ENCODE measurements around the gene KDM2A.

DNA sequence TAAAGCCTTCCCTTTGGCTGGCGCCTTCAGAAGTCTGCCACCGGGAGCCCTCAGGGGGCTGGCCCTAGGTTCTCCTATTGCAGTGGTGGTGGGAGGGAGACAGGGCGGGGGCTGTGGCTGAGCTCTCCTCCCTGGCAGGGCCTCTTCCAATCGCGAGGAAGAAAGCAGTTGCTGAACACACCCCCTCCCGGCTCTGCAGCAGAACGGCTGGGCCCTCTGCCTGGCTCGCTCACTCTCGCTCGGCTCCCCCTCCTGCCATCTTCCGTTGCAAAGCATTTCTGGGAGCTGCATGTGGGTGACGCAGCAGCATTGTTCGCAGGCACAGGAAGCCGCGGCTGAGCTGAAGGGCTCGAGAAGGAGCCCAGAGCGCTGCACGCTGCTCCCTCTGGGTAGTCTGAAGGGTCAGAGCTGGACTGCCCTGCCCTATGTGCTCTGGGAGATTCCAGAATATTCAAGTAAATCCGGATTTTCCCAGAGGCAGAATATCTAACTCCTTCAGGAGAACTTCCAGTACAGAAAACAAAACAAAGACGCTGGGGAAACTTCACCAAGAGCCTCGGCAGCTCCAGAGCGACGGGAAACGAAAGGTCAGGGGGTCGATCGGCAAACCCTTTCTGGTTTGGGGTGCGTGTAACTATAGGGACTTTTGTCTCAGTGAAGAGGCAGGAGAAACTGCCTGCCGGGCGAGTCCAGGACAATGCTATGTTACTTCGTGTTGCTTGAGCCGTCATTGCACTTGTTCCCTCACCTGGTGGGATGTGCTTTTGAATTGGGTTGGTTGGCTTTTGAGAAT is 120.9 kb downstream of the KDM2A start:
- TF ChIP-seq EZH2 (IDR thresholded peaks at IDR 0.05; ENCODE audit: borderline replicate concordance, low read length): no peak
- TF ChIP-seq, protein P1, sequence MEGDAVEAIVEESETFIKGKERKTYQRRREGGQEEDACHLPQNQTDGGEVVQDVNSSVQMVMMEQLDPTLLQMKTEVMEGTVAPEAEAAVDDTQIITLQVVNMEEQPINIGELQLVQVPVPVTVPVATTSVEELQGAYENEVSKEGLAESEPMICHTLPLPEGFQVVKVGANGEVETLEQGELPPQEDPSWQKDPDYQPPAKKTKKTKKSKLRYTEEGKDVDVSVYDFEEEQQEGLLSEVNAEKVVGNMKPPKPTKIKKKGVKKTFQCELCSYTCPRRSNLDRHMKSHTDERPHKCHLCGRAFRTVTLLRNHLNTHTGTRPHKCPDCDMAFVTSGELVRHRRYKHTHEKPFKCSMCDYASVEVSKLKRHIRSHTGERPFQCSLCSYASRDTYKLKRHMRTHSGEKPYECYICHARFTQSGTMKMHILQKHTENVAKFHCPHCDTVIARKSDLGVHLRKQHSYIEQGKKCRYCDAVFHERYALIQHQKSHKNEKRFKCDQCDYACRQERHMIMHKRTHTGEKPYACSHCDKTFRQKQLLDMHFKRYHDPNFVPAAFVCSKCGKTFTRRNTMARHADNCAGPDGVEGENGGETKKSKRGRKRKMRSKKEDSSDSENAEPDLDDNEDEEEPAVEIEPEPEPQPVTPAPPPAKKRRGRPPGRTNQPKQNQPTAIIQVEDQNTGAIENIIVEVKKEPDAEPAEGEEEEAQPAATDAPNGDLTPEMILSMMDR (conservative IDR thresholded peaks at IDR 0.05 in 1 of 2, IDR thresholded peaks at IDR 0.05 in 1 of 2; ENCODE audit: extremely low read depth in 1 of 2, insufficient read depth in 1 of 2, low read depth in 1 of 2, low read length in 2 of 2): no peak
